Trophoblast cell (in vitro differentiated cells and primary cell): ENCODE measurements around the gene POLE4.

Experiments
- DNase-seq, 2 donors: peaks; one replicate each; pipeline ENCODE4 v3.0.0-alpha.2; 2016
- H2AFZ ChIP-seq: 2 replicates; pipeline ENCODE4 v1.6.1; 2013; ENCODE audit warnings: low read length, moderate library complexity, mild to moderate bottlenecking; ENCODE audit not compliant: insufficient read depth, poor library complexity
- H2AK5ac ChIP-seq: 2 replicates; pipeline ENCODE4 v1.6.1; 2013; ENCODE audit warnings: mild to moderate bottlenecking, low read length
- H2BK120ac ChIP-seq: 2 replicates; pipeline ENCODE4 v1.6.1; 2013; ENCODE audit warnings: low read length, mild to moderate bottlenecking, moderate library complexity; ENCODE audit not compliant: insufficient read depth, poor library complexity
- H2BK12ac ChIP-seq: 2 replicates; pipeline ENCODE4 v1.6.1; 2013; ENCODE audit warnings: mild to moderate bottlenecking, low read length, moderate library complexity
- H2BK5ac ChIP-seq: 2 replicates; pipeline ENCODE4 v1.6.1; 2013; ENCODE audit warnings: low read length, low read depth, moderate library complexity, mild to moderate bottlenecking; ENCODE audit not compliant: poor library complexity
- H3K14ac ChIP-seq: 2 replicates; pipeline ENCODE4 v1.6.1; 2013; ENCODE audit warnings: mild to moderate bottlenecking, low read length
- H3K18ac ChIP-seq: 2 replicates; pipeline ENCODE4 v1.6.1; 2013; ENCODE audit warnings: mild to moderate bottlenecking, low read length
- H3K23ac ChIP-seq: 2 replicates; pipeline ENCODE4 v1.6.1; 2013; ENCODE audit warnings: low read length
- H3K27ac ChIP-seq: 2 replicates; pipeline ENCODE4 v1.5.1; 2013; ENCODE audit warnings: low read depth, mild to moderate bottlenecking, inconsistent platforms, low read length, moderate library complexity
- H3K27me3 ChIP-seq: 2 replicates; pipeline ENCODE4 v1.6.1; 2013; ENCODE audit warnings: inconsistent platforms, mild to moderate bottlenecking, low read length, moderate library complexity; ENCODE audit not compliant: insufficient read depth
- H3K36me3 ChIP-seq, 2 experiments: 1 replicate in 1 of 2; 2 replicates in 1 of 2; pipeline ENCODE4 v1.6.1; 2013; ENCODE audit warnings: low read length in 2 of 2, mild to moderate bottlenecking in 2 of 2, moderate library complexity in 1 of 2; ENCODE audit not compliant: insufficient read depth in 2 of 2, control insufficient read depth in 1 of 2
- H3K4ac ChIP-seq: 2 replicates; pipeline ENCODE4 v1.6.1; 2013; ENCODE audit warnings: low read depth, mild to moderate bottlenecking, low read length, moderate library complexity
- H3K4me1 ChIP-seq, 2 experiments: 1 replicate in 1 of 2; 2 replicates in 1 of 2; pipeline ENCODE4 v1.6.1; 2013; ENCODE audit warnings: low read length in 2 of 2, mild to moderate bottlenecking in 2 of 2, moderate library complexity in 1 of 2; ENCODE audit not compliant: insufficient read depth in 2 of 2, control insufficient read depth in 1 of 2
- H3K4me2 ChIP-seq: 2 replicates; pipeline ENCODE4 v1.6.1; 2013; ENCODE audit warnings: inconsistent platforms, mild to moderate bottlenecking, low read length, moderate library complexity
- H3K4me3 ChIP-seq: 2 replicates; pipeline ENCODE4 v1.5.1; 2013; ENCODE audit warnings: mild to moderate bottlenecking, low read depth, low read length, inconsistent platforms
- H3K79me1 ChIP-seq: one replicate; pipeline ENCODE4 v1.6.1; 2013; ENCODE audit warnings: low read length
- H3K79me2 ChIP-seq: 2 replicates; pipeline ENCODE4 v1.6.1; 2013; ENCODE audit warnings: low read length, mild to moderate bottlenecking; ENCODE audit not compliant: control insufficient read depth, insufficient read depth, poor library complexity
- H3K9ac ChIP-seq: 2 replicates; pipeline ENCODE4 v1.6.1; 2013; ENCODE audit warnings: mild to moderate bottlenecking, low read length
- H3K9me3 ChIP-seq: 2 replicates; pipeline ENCODE4 v1.6.1; 2013; ENCODE audit warnings: low read depth, mild to moderate bottlenecking, control low read depth, inconsistent platforms, low read length; ENCODE audit not compliant: insufficient read depth
- H4K12ac ChIP-seq: 2 replicates; pipeline ENCODE4 v1.6.1; 2013; ENCODE audit warnings: low read depth, mild to moderate bottlenecking, low read length, moderate library complexity
- H4K8ac ChIP-seq: 2 replicates; pipeline ENCODE4 v1.6.1; 2013; ENCODE audit warnings: low read depth, mild to moderate bottlenecking, low read length, moderate library complexity
- H4K91ac ChIP-seq: one replicate; pipeline ENCODE4 v1.6.1; 2013; ENCODE audit warnings: low read depth, mild to moderate bottlenecking, low read length, moderate library complexity
- WGBS: extraction: QIAGEN DNeasy Blood & Tissue Kit; methylation state at CpG from one replicate; pipeline ENCODE4 v1.1.7; 2013; ENCODE audit warnings: missing lambda C conversion rate; ENCODE audit not compliant: insufficient read length, insufficient coverage; ENCODE audit errors: extremely low coverage; 5-methylcytosine and 5-hydroxymethylcytosine counted together

The POLE4 gene

DNA sequence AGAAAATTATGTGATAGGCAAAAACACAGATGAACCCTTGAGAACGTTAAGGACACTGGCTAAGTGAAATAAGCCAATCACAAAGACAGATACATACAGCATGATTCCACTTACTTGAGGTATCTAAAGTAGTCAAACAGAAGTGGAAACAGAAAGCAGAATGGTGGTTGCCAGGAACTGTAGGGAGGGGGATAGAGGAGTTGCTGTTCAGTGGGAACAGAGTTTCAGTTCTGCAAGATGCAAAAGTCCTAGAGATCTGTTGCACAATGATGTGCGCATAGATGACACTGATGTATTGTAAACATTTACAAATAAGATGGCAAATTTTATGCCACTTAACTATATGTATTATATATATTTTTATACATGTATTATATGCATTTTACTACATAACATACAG is 59.7 kb downstream of the POLE4 start:
- Histone ChIP-seq H4K12ac (no peak overlapping the region), H2AFZ (no peak overlapping the region), H3K4me3 (no peak overlapping the region), H3K27me3 (no peaks in the 10 kb centered on the region), H3K4me2 (no peak overlapping the region), H3K18ac (no peak overlapping the region), H3K23ac (no peak overlapping the region), H2BK12ac (no peak overlapping the region), H4K91ac (no peak overlapping the region), H3K79me2 (no peaks in the 10 kb centered on the region), H4K8ac (no peak overlapping the region), H3K9me3 (no peaks in the 10 kb centered on the region), H3K36me3 (no peaks in the 10 kb centered on the region), H2AK5ac (no peak overlapping the region), H3K79me1 (peaks cover 3% of the 10 kb centered on the region), H3K4me1 (peaks cover 7 to 11% of the 10 kb centered on the region in 2 experiments), H3K9ac (no peak overlapping the region), H3K14ac (no peak overlapping the region), H3K27ac (no peak overlapping the region), H2BK120ac (no peak overlapping the region), H2BK5ac (no peak overlapping the region), H3K4ac (no peak overlapping the region)
- no CpG with 5 or more reads among the region's 2 CpGs for WGBS
- DNase-seq, result no peak
